Measurements from ENCODE around the gene F11R.
"Not testable (repeated sequence)": the region's sequence is repeated elsewhere in the genome, so short reads cannot be mapped to it uniquely, and the experiment has no call there.

F11R gene

DNA sequence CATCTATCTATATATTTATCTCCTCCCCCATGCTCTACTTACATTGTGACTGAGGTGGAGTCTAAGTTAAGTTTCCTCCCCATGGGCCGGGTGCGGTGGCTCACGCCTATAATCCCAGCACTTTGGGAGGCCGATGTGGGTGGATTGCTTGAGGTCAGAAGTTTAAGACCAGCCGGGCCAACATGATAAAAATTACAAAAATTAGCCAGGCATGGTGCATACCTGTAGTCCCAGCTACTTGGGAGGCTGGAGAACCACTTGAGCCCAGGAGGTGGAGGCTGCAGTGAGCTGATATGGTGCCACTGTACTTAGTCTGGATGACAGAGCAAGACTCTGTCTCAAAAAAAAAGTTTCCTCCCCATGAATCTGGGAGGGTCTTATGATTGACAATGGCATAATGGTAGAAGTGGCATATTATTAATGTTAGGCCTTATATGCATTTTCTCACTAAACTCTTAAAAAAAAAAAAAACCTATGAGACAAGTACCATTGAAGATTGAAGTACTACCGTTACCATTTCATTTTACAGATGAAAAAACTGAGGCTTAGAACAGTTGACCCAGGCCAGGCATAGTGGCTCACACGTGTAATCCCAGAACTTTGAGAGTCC, 11.2 kb downstream of the F11R start:
- no peak for DNase-seq

DNA sequence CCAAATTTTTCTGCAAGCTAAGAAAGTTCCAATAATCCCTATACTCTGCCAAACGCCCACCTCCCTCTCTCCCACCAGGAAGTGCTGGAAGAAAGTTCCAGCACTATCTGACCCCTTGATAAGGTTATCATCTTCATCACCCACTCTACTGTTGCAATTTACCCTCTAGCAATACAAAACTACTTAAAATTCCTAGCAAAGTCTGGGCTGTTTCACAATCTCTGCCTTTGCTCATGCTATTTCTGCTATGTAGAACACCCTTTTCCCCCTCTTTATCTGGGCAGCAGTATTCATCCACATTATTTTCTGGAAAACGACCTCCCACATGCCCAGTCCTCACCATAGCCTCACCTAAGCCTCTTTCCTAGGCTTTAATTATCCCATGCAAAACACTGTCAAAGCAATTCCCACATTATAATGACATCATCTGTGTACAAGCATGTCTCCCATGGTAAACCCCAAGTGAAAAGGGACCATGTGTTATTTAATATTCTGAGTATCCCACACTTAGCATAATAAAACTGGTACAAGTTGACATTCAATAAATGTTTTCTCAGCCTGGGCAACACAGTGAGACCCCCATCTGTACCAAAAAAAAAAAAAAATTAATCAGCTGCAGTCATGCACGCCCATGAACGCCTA, 12.0 kb downstream of the F11R start:
- no peak for DNase-seq

DNA sequence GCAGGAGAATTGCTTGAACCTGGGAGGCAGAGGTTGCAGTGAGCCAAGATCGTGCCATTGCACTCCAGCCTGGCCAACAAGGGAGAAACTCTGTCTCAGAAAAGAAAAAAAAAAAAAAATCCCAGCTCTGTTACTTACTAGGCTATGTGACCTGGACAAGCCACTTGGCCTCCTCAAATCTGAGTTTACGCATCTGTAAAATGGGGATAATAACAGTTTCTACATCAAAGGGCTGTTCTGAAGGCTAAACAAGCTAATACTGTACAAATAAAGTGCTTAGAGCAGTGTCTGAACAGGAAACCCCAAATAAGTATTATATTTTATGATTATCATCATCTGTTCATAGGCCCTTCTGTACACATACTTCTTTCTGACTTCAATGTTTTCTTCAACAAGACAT, 13.6 kb downstream of the F11R start:
- DNase-seq = no peak

GRCh38 chr1:161006563-161006962, 14.4 kb downstream of the F11R start:
- DNase-seq = no peak

DNA sequence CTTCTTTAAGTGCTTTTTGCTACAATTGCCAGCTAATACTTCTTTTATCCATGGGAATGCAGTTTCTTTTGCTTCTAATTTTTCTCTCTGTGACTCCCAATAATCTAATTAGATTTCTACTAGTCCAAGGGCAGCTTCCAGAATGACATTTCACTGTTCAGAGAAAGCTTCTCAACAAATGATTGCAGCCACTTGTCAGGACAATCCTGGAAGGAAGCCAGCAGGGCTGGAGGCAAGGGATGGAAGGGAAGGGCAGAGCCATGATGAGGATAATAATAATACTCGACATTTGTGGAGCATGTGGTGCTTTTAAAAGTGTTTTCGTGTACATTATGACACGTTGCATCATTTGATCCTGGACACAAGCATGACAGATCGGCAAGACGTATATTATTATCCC, 19.4 kb downstream of the F11R start:
- no peak for DNase-seq

GRCh38 chr1:161000736-161001480, 20.0 kb downstream of the F11R start:
- no peak for DNase-seq

DNA sequence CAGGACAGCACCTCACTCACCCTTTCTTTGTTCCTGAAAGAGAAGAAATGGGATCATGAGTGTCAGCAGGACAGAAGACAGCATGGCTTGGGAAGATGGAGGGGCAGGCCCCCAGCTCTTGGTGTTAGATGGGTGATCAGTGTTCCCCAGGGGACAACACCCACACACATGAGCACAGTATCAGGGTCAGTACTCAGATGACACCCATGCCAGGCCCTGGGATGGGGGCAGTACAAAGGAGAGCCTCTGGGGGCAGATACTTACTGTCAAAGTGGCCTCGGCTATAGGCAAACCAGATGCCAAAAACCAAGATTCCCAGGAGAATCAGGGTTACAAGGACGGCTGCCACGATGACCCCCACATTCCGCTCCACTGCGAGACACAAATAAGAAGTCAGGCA, 21.6 kb downstream of the F11R start:
- DNase-seq = no peak

DNA sequence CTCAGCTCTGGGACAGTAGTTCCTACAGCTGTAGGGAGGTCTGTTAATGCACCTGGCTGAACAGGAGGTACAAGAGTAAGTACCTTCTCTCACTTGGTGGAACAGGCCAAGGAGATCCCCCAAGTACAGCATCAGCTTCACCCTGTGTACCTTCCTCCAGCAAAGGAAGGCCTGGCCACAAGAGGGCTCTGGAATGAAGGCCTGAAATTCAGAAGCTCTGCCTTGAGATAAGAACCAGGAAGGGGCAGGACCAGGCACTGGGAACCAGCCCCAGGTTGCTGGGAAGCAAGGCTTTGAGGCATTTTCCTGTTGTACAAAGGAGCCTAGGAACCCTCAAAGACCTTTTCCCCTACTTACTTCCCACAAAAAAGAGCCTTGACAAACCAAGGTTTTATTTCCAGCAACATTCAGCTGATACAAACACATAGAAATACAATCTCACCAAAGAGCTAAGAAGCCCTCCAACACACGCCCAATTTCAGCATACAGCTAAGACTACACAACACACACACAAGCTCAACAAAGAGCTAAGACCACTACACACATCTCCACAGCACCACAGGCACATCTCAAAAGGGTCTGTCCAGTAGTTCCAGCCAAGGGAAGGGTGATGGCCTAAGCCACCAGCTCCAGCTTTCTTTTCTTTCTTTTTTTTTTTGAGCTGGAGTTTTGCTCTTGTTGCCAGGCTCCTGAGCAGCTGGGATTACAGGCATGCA, 23.5 kb downstream of the F11R start:
- peak; percentile 20 for DNase-seq

GRCh38 chr1:160996178-160996577, 24.8 kb downstream of the F11R start:
- no peak for DNase-seq

GRCh38 chr1:160993544-160994193, 27.3 kb downstream of the F11R start:
- no peak for DNase-seq

DNA sequence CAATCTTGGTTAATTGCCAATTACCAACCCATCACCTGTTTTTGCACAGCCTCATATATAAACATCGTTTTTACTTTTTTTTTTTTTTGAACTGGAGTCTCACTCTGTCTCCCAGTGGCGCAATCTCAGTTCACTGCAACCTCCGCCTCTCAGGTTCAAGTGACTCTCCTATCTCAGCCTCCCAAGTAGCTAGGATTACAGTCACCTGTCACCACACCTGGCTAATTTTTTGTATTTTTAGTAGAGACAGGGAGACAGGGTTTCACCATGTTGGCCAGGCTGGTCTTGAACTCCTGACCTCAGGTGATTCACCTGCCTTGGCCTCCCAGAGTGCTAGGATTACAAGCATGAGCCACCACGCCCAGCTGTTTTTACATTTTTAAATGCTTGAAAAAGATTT, 28.9 kb downstream of the F11R start:
- not testable (repeated sequence) for DNase-seq

DNA sequence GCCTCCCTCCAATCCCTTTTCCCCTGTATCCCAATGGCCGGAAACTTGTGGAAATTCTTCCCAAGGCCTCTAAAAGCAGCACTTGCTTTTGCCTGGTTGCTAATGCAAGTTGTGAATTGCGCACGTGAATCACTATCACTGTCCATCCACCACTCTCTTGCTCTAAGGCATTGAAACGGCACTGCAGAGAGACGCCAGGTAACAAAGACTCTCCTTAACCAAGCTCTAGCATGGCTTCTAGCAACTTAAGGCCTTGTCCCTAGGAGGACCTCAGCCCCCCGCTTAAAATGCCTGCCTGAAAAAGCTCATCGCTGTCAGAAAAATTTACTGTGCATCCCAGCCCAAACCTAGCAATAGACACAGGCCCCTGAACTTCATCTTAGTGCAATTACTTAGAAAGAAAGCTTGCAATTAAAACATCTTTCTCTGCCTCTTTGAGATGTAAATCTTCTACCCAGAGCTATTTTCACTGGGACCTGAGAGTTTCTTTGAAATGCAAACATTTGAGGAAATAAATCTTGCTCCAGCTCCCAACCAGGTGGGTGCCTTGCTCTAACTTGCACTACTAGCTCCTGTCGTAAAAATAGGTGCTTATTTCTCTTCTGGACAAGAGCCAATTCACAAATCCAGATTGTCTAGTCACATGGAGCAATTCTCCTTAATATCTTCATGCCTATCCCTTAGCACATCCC, 33.4 kb downstream of the F11R start:
- DNase-seq = no peak

DNA sequence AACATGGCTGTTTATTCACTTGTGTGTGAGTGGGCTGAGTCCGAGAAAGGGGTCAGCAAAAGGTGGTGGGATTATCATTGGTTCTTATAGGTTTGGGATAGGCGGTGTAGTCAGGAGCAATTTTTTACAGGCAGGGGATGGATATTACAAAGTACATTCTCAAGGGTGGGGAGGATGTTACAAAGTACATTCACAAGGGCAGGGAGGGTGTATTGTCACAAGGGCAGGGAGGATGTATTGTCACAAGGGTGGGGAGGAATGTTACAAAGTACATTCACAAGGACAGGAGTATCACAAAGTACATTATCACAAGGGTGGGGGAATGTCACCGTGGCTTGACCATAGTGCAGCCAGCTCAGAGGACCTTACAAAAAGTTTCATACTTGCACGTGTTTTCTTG, 35.2 kb downstream of the F11R start:
- no peak for DNase-seq

GRCh38 chr1:160981584-160982411, 39.2 kb downstream of the F11R start:
- no peak for DNase-seq

DNA sequence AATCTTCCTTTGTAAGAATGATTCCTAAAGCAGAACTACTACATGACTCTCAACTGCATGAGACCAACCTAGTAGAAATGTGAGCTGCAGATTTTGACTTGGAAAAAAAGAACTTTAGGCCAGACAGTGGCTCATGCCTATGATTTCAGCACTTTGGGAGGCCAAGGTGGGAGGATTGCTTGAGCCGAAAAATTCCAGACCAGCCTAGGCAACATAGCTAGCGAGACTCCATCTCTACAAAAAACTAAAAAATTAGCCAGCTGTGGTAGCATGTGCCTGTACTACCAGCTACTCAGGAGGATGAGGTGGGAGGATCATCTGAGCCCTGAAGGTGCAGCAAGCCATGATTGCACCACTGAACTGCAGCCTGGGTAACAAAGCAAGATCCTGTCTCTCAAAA, 41.7 kb downstream of the F11R start:
- no peak for DNase-seq

DNA sequence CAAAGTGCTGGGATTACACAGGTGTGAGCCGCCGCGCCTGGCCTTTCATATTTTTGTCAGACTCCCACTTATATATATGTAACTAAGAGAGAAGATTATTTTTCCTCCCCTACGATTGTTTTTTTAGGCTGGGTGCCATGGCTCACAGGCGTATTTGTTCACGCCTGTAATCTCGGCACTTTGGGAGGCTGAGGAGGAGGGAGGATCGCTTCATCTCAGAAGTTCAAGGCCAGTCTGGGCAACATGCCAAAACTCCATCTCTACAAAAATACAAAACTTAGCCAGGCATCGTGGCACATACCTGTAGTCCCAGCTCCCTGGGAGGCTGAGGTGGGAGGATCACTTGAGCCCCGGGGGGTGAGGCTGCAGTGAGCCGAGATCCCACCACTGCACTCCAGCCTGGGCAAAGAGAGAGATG, 42.4 kb downstream of the F11R start:
- no peak for DNase-seq

- DNase-seq = no peak
Observed at GRCh38 chr1:160975026-160975425, 45.9 kb downstream of the F11R start.

- no peak for DNase-seq
Observed at GRCh38 chr1:160973491-160973890, 47.5 kb downstream of the F11R start.

GRCh38 chr1:160972939-160973338, 48.0 kb downstream of the F11R start:
- DNase-seq = no peak

DNA sequence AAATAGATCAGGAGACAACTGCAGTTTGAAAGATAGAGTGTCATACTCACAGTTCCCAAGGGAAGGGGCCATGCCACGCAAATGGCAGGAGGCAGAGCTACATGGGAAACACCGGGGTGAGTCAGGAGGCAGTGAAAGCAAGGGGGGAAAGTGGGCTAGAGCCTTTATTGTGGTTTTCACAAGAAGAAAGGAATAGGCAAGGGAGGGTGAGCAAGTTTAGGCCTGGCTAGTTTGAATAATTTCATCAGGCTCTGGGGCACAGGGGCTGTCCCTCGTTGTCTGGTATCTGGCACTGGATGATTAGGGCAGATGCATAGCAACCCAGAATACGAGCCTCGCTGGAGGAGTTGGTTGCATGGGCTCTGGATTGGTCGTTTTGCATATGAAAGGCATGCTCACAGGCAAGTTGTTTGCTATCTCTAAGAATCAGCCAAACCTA, 49.3 kb downstream of the F11R start:
- peak; percentile 29 for DNase-seq

DNA sequence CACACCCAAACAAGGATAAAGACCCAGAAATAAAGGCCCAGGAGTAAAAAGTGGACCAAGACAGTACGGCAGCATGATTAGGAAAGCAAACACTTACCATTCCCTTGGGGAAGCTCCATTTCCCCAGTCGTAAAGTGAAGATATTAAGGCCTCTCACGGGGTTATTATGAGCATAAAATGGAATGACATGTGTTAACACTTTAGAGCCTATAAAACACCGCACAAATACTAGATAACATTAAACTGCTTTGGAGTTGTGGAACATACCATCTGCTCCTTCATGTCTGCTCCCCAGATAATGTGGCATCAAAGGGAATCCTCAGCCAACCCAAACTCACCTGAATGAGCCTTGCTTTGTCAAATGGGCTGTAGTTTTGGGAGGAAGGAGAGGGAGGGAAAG, 57.4 kb downstream of the F11R start:
- no peak for DNase-seq

DNA sequence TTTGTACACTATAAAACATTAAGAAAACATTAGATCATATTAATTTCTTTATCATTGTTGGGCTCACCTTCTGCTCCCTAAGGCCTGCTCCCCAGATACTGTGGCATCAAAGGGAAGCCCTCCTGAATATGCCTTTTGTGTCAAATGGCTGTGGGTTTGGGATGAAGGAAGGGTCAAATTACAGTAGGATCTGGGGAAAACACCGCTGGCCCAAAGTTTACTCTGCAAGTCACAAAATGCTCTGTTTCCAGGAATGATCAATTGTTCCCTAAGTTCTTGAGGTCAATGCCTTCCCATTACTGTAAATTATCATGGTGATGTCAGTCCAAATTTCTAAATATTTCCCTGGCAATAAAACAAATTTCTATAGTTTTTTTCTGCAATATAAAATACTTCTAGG, 59.5 kb downstream of the F11R start:
- no peak for DNase-seq

Measured in stimulated activated naive CD4-positive, alpha-beta T cell treated with Interleukin-2 at 50 U/mL for 16 hours (primary cell).